Effector memory CD4-positive, alpha-beta T cell (primary cell): Measurements from ENCODE around the gene COMMD7.

ENCODE experiments used
- DNase-seq, 3 donors: peaks; one replicate each; pipeline ENCODE4 v3.0.0-alpha.2; 2020
- H3K27ac ChIP-seq: 2 replicates; pipeline ENCODE4 v1.7.0; 2013; ENCODE audit warnings: mild to moderate bottlenecking, low read length, moderate library complexity; ENCODE audit not compliant: insufficient read depth, poor library complexity, severe bottlenecking
- H3K27me3 ChIP-seq: replicated peaks from 2 replicates; pipeline ENCODE4 v1.7.0; 2013; ENCODE audit warnings: mild to moderate bottlenecking, low read length; ENCODE audit not compliant: insufficient read depth, control insufficient read depth, poor library complexity, severe bottlenecking
- H3K36me3 ChIP-seq: 2 replicates; pipeline ENCODE4 v1.7.0; 2013; ENCODE audit warnings: mild to moderate bottlenecking, low read length, moderate library complexity; ENCODE audit not compliant: control insufficient read depth, insufficient read depth
- H3K4me1 ChIP-seq: 2 replicates; pipeline ENCODE4 v1.7.0; 2013; ENCODE audit warnings: low read length, mild to moderate bottlenecking; ENCODE audit not compliant: control insufficient read depth, insufficient read depth, poor library complexity, severe bottlenecking
- H3K4me3 ChIP-seq: 2 replicates; pipeline ENCODE4 v1.7.0; 2013; ENCODE audit warnings: low read length, low read depth, mild to moderate bottlenecking; ENCODE audit not compliant: insufficient read depth, poor library complexity, severe bottlenecking
- H3K9me3 ChIP-seq: 2 replicates; pipeline ENCODE4 v1.7.0; 2013; ENCODE audit warnings: mild to moderate bottlenecking, low read length, moderate library complexity; ENCODE audit not compliant: control insufficient read depth

The COMMD7 gene

DNA sequence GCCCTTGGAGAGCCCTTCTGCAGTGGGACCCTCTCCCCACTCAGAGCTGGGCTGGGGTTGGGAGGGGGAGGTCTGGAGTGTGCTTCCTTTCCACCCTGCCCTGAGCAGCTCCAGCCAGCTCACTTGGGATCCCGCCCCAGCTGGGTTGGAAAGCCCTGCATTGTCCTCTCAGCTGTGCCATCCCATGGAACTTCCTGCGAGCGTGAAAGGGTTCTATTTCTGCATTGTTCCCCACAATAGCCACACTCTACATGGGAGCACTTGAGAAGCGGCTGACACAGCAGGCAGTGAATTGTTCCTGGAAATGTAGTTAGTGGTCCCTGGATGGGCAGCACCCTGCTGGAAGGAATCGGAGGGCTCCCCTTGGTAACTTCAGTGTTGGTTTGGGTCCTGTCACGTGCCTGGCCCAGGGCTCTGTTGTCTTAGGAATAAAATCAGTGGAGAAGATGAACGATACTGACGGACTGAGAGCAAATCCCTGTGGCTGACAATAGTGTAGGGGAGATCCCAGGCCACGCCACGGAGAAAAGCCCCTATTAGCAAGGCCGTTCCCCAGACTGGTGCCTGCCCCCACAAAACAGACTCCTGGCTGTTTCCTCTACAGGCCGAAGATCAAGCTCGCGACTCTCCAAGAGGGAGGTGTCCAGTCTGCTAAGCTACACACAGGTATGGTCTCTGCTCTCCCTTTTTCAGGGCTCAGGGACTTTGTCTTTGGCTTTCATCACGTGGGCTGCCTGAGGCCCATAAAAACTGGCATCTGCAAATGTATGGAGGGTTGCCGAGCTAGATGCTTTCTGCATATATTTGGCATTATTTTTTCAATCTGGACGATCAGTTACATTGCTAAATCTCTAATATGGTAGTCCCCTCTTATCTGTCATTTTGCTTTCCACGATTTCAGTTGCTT lies 37.7 kb upstream of the COMMD7 start:
- no peak for DNase-seq
- Histone ChIP-seq H3K4me3 (no peak overlapping the region), H3K4me1 (no peaks in the 10 kb centered on the region), H3K27ac (no peak overlapping the region), H3K36me3 (no peaks in the 10 kb centered on the region), H3K9me3 (no peaks in the 10 kb centered on the region), H3K27me3 (no peaks in the 10 kb centered on the region)

- Histone ChIP-seq H3K36me3 (no peaks in the 10 kb centered on the region), H3K9me3 (no peaks in the 10 kb centered on the region), H3K27ac (no peak overlapping the region), H3K27me3 (no peaks in the 10 kb centered on the region), H3K4me3 (no peak overlapping the region), H3K4me1 (no peaks in the 10 kb centered on the region)
- DNase-seq, result no peak
Measured at GRCh38 chr20:32780278-32780677, 37.0 kb upstream of the COMMD7 start.

- H3K4me1 ChIP-seq, result no peaks in the 10 kb centered on the region
- H3K9me3 ChIP-seq, result no peaks in the 10 kb centered on the region
- no peak for DNase-seq
- H3K4me3 ChIP-seq, result no peak overlapping the region
- no peaks in the 10 kb centered on the region for H3K36me3 ChIP-seq
- H3K27me3 ChIP-seq, result no peaks in the 10 kb centered on the region
- H3K27ac ChIP-seq, result no peak overlapping the region
Measured at GRCh38 chr20:32779500-32780211, 36.4 kb upstream of the COMMD7 start.

GRCh38 chr20:32777177-32777956 lies 34.1 kb upstream of the COMMD7 start:
- Histone ChIP-seq H3K27ac (no peak overlapping the region), H3K4me3 (no peak overlapping the region), H3K27me3 (no peaks in the 10 kb centered on the region), H3K4me1 (no peaks in the 10 kb centered on the region), H3K36me3 (no peaks in the 10 kb centered on the region), H3K9me3 (no peaks in the 10 kb centered on the region)
- DNase-seq, result no peak

DNA sequence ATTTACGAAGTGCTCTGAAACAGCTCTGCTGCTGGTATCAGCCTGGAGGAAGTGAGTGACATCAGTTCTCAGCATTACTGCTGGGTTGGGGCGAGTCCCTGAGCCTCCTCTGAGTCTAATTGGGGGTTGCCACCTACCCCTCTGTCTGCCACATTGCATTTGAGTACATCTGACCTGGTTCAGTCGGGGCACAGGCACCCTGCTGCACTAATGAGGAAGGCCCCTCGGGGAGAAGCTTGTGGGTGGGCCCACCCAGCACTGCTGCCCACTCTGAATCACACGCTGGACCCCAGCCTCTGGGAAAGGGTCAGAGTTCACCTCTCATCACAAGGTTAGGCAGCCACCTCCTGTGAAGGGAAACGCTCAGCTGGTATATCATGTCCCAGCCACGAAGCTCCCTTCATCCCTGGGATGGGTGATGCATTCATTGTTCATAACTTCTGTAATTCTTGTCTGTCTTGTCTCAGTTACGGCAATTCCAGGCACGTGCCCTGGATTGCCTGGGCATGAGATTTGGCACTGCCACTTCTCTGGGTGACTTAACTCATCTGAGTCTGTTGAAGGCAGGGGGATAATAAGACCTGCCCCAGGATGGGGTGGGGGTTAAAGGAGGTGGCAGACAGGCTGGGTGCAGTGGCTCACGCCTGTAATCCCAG lies 32.2 kb upstream of the COMMD7 start:
- no peak for DNase-seq
- Histone ChIP-seq H3K4me3 (no peak overlapping the region), H3K36me3 (no peaks in the 10 kb centered on the region), H3K27me3 (no peaks in the 10 kb centered on the region), H3K4me1 (peaks cover 6% of the 10 kb centered on the region), H3K27ac (no peak overlapping the region), H3K9me3 (no peaks in the 10 kb centered on the region)

DNA sequence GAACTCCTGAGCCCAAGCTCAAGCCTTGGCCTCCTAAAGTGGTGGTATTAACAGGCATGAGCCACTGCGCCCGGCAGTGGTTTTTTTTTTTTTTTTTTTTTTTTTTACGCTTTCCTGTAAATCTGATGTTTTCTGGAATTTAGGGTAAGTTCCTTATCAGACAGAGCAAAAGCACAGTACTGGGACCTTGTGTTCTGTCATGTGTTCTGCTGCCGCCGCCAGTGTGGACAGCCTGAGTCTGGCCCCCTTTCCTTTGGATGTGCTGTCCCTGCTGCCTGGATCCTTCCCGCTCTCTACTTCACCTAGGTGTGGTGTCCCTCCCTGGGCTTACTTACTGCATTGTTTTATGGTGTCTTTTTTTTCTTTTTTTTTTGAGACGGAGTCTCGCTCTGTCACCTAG lies 30.6 kb upstream of the COMMD7 start:
- Histone ChIP-seq H3K27ac (no peak overlapping the region), H3K36me3 (no peaks in the 10 kb centered on the region), H3K4me3 (no peak overlapping the region), H3K27me3 (no peaks in the 10 kb centered on the region), H3K9me3 (no peaks in the 10 kb centered on the region), H3K4me1 (peaks cover 6% of the 10 kb centered on the region)
- no peak for DNase-seq

- Histone ChIP-seq H3K4me1 (peaks cover 6% of the 10 kb centered on the region), H3K27me3 (no peaks in the 10 kb centered on the region), H3K4me3 (no peak overlapping the region)
Measured at GRCh38 chr20:32773223-32773622, 30.0 kb upstream of the COMMD7 start.

GRCh38 chr20:32772046-32772445 lies 28.8 kb upstream of the COMMD7 start:
- Histone ChIP-seq H3K4me3 (no peak overlapping the region), H3K9me3 (no peaks in the 10 kb centered on the region), H3K4me1 (peaks cover 6% of the 10 kb centered on the region), H3K27me3 (no peaks in the 10 kb centered on the region), H3K27ac (no peak overlapping the region), H3K36me3 (no peaks in the 10 kb centered on the region)
- no peak for DNase-seq

More at GRCh38 chr20:32773223-32773622, 30.0 kb upstream of the COMMD7 start:
- H3K9me3 ChIP-seq, result no peaks in the 10 kb centered on the region
- H3K27ac ChIP-seq, result no peak overlapping the region
- DNase-seq, result no peak
- no peaks in the 10 kb centered on the region for H3K36me3 ChIP-seq

GRCh38 chr20:32767418-32768198 lies 24.3 kb upstream of the COMMD7 start:
- DNase-seq, result no peak
- no peak overlapping the region for H3K27ac ChIP-seq
- H3K27me3 ChIP-seq, result no peaks in the 10 kb centered on the region
- H3K4me1 ChIP-seq, result peaks cover 14% of the 10 kb centered on the region
- no peak overlapping the region for H3K4me3 ChIP-seq
- H3K36me3 ChIP-seq, result no peaks in the 10 kb centered on the region
- no peaks in the 10 kb centered on the region for H3K9me3 ChIP-seq
